ENCODE results near the gene OLIG3. TPM values are rescaled to one million over a fixed set of nuclear protein-coding genes. Genes with fewer than 3 reads are reported as not detected.
A peak's percentile ranks its signal among the peaks of the same experiment; 100 is the strongest.

Gene OLIG3
- total RNA-seq, 1 experiment from 2014 or later, result 5.4 TPM

DNA sequence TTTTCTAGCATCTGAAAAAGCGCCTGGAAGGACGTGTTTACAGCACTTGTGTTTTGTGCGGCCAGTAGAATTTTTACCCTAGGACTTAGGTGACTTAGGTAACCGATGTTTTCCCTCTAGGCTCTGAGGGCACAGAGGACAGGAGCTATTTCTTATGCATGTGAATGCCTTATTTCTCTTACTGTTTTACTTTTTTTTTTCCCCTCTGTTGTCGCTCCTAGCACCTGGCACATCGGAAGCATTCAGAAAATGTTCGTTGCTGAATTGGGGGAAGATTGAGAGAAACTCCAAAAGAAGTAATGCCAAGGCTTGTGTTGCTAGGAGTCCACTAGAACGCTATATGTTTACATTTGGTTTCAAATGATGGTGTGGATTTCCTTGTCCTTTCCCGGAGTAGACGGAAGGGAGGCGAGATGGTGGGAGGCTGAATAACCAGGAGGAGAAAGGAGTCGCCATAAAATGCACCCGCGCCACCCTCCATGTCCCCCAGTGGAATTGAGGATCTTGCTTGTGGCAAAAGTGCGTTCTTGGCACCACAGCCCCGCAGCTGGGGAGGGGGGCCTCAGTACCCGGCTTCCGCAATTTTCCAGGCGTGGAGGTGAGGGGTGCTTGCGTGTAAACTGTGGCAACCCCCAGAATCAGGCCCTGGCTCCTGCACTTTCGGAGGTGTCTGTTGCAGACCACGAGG, 6.9 kb downstream of the OLIG3 start:
- no peak for ATAC-seq
- Mint-ChIP-seq H3K27ac (no peak overlapping the region), H3K4me1 (peaks cover 51% of the 10 kb centered on the region), H3K27me3 (ENCODE audit: low read depth) (peaks cover 88% of the 10 kb centered on the region), H3K4me3 (peak overlapping the region; percentile 84), H3K9me3 (peaks cover under 1% of the 10 kb centered on the region; the same call in 1 of the 2 replicates), H3K36me3 (no peaks in the 10 kb centered on the region)
- no peak for DNase-seq (ENCODE audit: low spot score)
- ChIA-PET CTCF (interaction anchor here (1.2 to 2.2 kb wide), 4 partner anchors 9 to 102 kb away, joined by 3 to 14 read pairs (median 8); no protein-coding TSS in a partner anchor), POLR2A (interaction anchor here (2.2 kb wide), 1 partner anchor 9 kb away, joined by 10 read pairs; no protein-coding TSS in a partner anchor)
- TF ChIP-seq ZNF317 (CRISPR knock-in tag; IDR thresholded peaks at IDR 0.05; ENCODE audit: borderline replicate concordance, low read depth), result no peak

DNA sequence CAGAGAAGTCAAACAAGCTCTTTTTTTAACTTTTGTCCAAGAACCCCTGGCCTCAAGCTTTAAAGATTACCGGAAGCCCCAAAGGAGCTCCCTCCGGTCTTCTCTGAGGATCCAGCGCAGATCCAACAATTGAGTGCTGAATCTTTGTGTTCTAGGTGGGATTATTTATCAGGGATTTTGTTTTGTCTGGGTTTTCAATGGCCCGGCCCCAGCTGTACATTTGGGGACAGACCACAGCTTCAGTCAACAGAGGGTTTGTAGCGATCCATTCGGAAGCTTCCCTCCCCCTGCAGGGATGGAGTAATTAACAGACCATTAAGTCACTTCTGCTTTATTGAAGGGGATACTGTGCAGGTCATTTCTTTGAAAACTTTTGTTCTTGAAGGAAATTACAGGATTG, 7.8 kb downstream of the OLIG3 start:
- H3K4me1 Mint-ChIP-seq, result peaks cover 42% of the 10 kb centered on the region
- ChIA-PET POLR2A (interaction anchor here (2.2 kb wide), 1 partner anchor 10 kb away, joined by 10 read pairs; no protein-coding TSS in a partner anchor), CTCF (interaction anchor here (1.2 to 2.2 kb wide), 4 partner anchors 10 to 103 kb away, joined by 3 to 14 read pairs (median 8); no protein-coding TSS in a partner anchor)
- H3K36me3 Mint-ChIP-seq, result no peaks in the 10 kb centered on the region
- H3K4me3 Mint-ChIP-seq, result peak overlapping the region; percentile 84
- no peak for ATAC-seq
- H3K9me3 Mint-ChIP-seq, result peaks cover 6% of the 10 kb centered on the region; the same call in 1 of the 2 replicates
- no peak for DNase-seq (ENCODE audit: low spot score)
- TF ChIP-seq, protein P1, sequence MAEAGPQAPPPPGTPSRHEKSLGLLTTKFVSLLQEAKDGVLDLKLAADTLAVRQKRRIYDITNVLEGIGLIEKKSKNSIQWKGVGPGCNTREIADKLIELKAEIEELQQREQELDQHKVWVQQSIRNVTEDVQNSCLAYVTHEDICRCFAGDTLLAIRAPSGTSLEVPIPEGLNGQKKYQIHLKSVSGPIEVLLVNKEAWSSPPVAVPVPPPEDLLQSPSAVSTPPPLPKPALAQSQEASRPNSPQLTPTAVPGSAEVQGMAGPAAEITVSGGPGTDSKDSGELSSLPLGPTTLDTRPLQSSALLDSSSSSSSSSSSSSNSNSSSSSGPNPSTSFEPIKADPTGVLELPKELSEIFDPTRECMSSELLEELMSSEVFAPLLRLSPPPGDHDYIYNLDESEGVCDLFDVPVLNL (CRISPR knock-in tag; IDR thresholded peaks at IDR 0.05; ENCODE audit: borderline replicate concordance, low read depth), result no peak
- TF ChIP-seq SP1 (CRISPR knock-in tag; conservative IDR thresholded peaks at IDR 0.05), result no peak
- TF ChIP-seq IRF2 (CRISPR knock-in tag; IDR thresholded peaks at IDR 0.05; ENCODE audit: borderline replicate concordance, low read depth), result no peak
- TF ChIP-seq, protein P2, sequence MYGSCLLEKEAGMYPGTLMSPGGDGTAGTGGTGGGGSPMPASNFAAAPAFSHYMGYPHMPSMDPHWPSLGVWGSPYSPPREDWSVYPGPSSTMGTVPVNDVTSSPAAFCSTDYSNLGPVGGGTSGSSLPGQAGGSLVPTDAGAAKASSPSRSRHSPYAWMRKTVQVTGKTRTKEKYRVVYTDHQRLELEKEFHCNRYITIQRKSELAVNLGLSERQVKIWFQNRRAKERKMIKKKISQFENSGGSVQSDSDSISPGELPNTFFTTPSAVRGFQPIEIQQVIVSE (CRISPR knock-in tag; IDR thresholded peaks at IDR 0.05; ENCODE audit: borderline replicate concordance), result no peak
- TF ChIP-seq ATF1 (CRISPR knock-in tag; IDR thresholded peaks at IDR 0.05), result no peak
- TF ChIP-seq GRHL2 (CRISPR knock-in tag; IDR thresholded peaks at IDR 0.05; ENCODE audit: insufficient replicate concordance, severe bottlenecking), result no peak
- no peak overlapping the region for H3K27ac Mint-ChIP-seq
- H3K27me3 Mint-ChIP-seq (ENCODE audit: low read depth), result peaks cover 79% of the 10 kb centered on the region

DNA sequence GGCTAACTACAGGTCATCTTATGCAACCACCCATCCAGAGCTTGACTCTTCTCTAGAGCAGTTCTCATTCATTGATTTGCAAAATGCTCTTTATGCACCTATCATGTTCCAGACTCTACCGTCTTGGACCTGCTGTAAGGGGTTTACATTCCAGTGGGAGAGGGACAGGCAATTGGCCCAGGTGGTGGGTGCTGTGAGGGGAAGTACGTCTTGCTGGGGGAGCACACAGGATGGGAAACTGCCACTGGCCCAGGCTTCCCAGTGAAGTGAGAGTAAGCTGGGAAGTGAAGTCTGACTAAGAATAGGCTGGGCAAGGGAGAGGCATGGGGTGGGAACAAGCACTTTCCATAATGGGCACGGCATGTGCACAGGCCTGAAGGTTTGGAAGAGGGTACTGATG, 13.8 kb downstream of the OLIG3 start:
- CTCF ChIA-PET, result interaction anchor here (1.3 to 3.1 kb wide), 2 partner anchors 109 to 386 kb away, joined by 4 to 16 read pairs; no protein-coding TSS in a partner anchor
- Mint-ChIP-seq H3K9me3 (peaks cover 9% of the 10 kb centered on the region; the same call in 1 of the 2 replicates), H3K4me3 (no peak overlapping the region), H3K4me1 (peaks cover 4% of the 10 kb centered on the region), H3K27me3 (ENCODE audit: low read depth) (peaks cover 20% of the 10 kb centered on the region), H3K27ac (no peak overlapping the region), H3K36me3 (0 out of 2 replicates have a peak, but pooled peaks cover 3% of the 10 kb centered on the region)
- no peak for ATAC-seq
- DNase-seq (ENCODE audit: low spot score), result no peak
- POLR2A ChIA-PET, result no interaction called here
- TF ChIP-seq CBFB (CRISPR knock-in tag; IDR thresholded peaks at IDR 0.05; ENCODE audit: low read depth) (no peak), ZNF138 (CRISPR knock-in tag; conservative IDR thresholded peaks at IDR 0.05) (no peak), FOXP1 (CRISPR knock-in tag; IDR thresholded peaks at IDR 0.05; ENCODE audit: borderline replicate concordance) (no peak)
- TF ChIP-seq, protein P3, sequence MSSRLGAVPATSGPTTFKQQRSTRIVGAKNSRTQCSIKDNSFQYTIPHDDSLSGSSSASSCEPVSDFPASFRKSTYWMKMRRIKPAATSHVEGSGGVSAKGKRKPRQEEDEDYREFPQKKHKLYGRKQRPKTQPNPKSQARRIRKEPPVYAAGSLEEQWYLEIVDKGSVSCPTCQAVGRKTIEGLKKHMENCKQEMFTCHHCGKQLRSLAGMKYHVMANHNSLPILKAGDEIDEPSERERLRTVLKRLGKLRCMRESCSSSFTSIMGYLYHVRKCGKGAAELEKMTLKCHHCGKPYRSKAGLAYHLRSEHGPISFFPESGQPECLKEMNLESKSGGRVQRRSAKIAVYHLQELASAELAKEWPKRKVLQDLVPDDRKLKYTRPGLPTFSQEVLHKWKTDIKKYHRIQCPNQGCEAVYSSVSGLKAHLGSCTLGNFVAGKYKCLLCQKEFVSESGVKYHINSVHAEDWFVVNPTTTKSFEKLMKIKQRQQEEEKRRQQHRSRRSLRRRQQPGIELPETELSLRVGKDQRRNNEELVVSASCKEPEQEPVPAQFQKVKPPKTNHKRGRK (CRISPR knock-in tag; IDR thresholded peaks at IDR 0.05; ENCODE audit: borderline replicate concordance), result no peak

DNA sequence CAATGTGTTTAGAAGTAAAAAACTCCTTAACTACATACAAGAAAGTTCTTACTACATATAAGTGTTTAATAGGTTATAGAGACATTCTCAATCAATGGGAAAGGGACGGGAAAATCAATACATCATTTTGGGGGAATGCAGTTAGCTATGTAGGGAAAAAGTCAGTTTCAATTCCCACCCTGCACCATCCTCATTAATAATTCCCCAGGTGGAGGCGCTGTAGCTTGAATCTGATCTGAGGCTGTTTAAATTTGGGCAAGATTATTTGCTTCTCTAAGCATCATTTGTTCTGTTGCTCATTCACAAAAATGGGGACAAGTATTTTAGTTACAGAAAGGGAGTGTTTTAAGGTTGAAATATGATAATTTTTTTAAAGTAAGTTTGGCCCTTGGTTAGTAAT, 19.1 kb downstream of the OLIG3 start:
- no peak overlapping the region for H3K4me3 Mint-ChIP-seq
- DNase-seq (ENCODE audit: low spot score) (no peak), ATAC-seq (peak; percentile 43; the same call in 1 of the 2 replicates)
- H3K27me3 Mint-ChIP-seq (ENCODE audit: low read depth), result no peaks in the 10 kb centered on the region
- H3K4me1 Mint-ChIP-seq, result peaks cover 19% of the 10 kb centered on the region
- 0 out of 2 replicates have a peak, but pooled peaks cover 3% of the 10 kb centered on the region for H3K36me3 Mint-ChIP-seq
- H3K27ac Mint-ChIP-seq, result no peak overlapping the region
- H3K9me3 Mint-ChIP-seq, result peaks cover 4% of the 10 kb centered on the region; the same call in 1 of the 2 replicates
- ChIA-PET POLR2A (no interaction called here), CTCF (interaction anchor here (0.6 to 2.1 kb wide), 15 partner anchors 11 to 213 kb away, joined by 3 to 15 read pairs (median 5); partner anchors contain the start of gene OLIG3)
- TF ChIP-seq ELF4 (CRISPR knock-in tag; IDR thresholded peaks at IDR 0.05; ENCODE audit: low read depth) (no peak), ZNF423 (CRISPR knock-in tag; IDR thresholded peaks at IDR 0.05) (no peak), ZBTB21 (CRISPR knock-in tag; IDR thresholded peaks at IDR 0.05; ENCODE audit: borderline replicate concordance) (no peak)
- TF ChIP-seq, protein P4, sequence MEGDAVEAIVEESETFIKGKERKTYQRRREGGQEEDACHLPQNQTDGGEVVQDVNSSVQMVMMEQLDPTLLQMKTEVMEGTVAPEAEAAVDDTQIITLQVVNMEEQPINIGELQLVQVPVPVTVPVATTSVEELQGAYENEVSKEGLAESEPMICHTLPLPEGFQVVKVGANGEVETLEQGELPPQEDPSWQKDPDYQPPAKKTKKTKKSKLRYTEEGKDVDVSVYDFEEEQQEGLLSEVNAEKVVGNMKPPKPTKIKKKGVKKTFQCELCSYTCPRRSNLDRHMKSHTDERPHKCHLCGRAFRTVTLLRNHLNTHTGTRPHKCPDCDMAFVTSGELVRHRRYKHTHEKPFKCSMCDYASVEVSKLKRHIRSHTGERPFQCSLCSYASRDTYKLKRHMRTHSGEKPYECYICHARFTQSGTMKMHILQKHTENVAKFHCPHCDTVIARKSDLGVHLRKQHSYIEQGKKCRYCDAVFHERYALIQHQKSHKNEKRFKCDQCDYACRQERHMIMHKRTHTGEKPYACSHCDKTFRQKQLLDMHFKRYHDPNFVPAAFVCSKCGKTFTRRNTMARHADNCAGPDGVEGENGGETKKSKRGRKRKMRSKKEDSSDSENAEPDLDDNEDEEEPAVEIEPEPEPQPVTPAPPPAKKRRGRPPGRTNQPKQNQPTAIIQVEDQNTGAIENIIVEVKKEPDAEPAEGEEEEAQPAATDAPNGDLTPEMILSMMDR (IDR thresholded peaks at IDR 0.05), result 0 out of 2 replicates have a peak, but pooled peaks have one; percentile 37

All from WTC11 (cell line).